RWPE1 (cell line): ENCODE results near the gene BCL2L1.

ENCODE experiments used
- CTCF ChIA-PET: fragments of 350-600 bp; sonication (Branson Sonifier 250); formaldehyde crosslinking; extraction: SDS; loops from one replicate; lab custom pipeline; 2021; lab: Yijun Ruan, JAX
- POLR2A ChIA-PET: fragments of 400-600 bp; formaldehyde crosslinking; extraction: SDS; loops from one replicate; lab custom pipeline; 2020; ENCODE audit warnings: antibody characterized with exemption; ENCODE audit not compliant: low non-redundant PET; lab: Yijun Ruan, JAX
- DNase-seq: peaks from one replicate; pipeline ENCODE4 v3.0.0; 2012; ENCODE audit warnings: low spot score
- H3K27ac ChIP-seq: fragments of 450-650 bp; 2 replicates; pipeline ENCODE4 v1.5.1; 2017
- CTCF ChIP-seq: fragments of 450-650 bp; conservative IDR thresholded peaks from 2 replicates; pipeline ENCODE4 v1.5.1; 2017; ENCODE audit warnings: low read depth, mild to moderate bottlenecking

The BCL2L1 gene

GRCh38 chr20:31684153-31685015, 38.3 kb downstream of the BCL2L1 start:
- no peak for TF ChIP-seq CTCF
- ChIA-PET POLR2A (no interaction called here), CTCF (interaction anchor here (0.6 to 2.8 kb wide), 7 partner anchors 9 to 77 kb away, joined by 3 to 12 read pairs (median 4); no protein-coding TSS in a partner anchor)
- peak overlapping the region; percentile 51 for H3K27ac ChIP-seq
- DNase-seq, result no peak

GRCh38 chr20:31682927-31683326, 39.7 kb downstream of the BCL2L1 start:
- peak overlapping the region; percentile 6; the same call in 1 of the 2 replicates for H3K27ac ChIP-seq
- no peak for TF ChIP-seq CTCF
- DNase-seq, result no peak
- POLR2A ChIA-PET, result interaction anchor here (0.6 kb wide), 1 partner anchor 14 kb away, joined by 6 read pairs; no protein-coding TSS in a partner anchor
- CTCF ChIA-PET, result no interaction called here

GRCh38 chr20:31682352-31682751, 40.3 kb downstream of the BCL2L1 start:
- ChIA-PET CTCF (interaction anchor here (1.4 kb wide), 1 partner anchor 40 kb away, joined by 3 read pairs; the partner anchor contains the start of gene BCL2L1), POLR2A (interaction anchor here (0.6 kb wide), 1 partner anchor 15 kb away, joined by 6 read pairs; no protein-coding TSS in a partner anchor)
- no peak for TF ChIP-seq CTCF
- no peak for DNase-seq
- no peak overlapping the region for H3K27ac ChIP-seq

- ChIA-PET CTCF (interaction anchor here (1.4 kb wide), 1 partner anchor 41 kb away, joined by 3 read pairs; the partner anchor contains the start of gene BCL2L1), POLR2A (no interaction called here)
- peak overlapping the region; percentile 36 for H3K27ac ChIP-seq
- DNase-seq, result no peak
- no peak for TF ChIP-seq CTCF
Observed at GRCh38 chr20:31681769-31682168, 40.9 kb downstream of the BCL2L1 start.

GRCh38 chr20:31681128-31681727, 41.4 kb downstream of the BCL2L1 start:
- no peak for TF ChIP-seq CTCF
- peak overlapping the region; percentile 36 for H3K27ac ChIP-seq
- DNase-seq, result no peak
- ChIA-PET POLR2A (no interaction called here), CTCF (interaction anchor here (1.4 kb wide), 1 partner anchor 41 kb away, joined by 3 read pairs; the partner anchor contains the start of gene BCL2L1)
